Measurements from ENCODE around the gene FOLH1.
"Not testable (repeated sequence)": the region's sequence is repeated elsewhere in the genome, so short reads cannot be mapped to it uniquely, and the experiment has no call there.

FOLH1 gene

GRCh38 chr11:49208006-49208721 lies at the start of gene FOLH1:
FOLH1 (minus strand) TSS chr11:49208602; CDS start chr11:49208409, 193 bp downstream.
- peak in 1 of 2 donors; percentile 23 for DNase-seq

GRCh38 chr11:49255148-49255547 lies 46.7 kb upstream of the FOLH1 start:
- not testable (repeated sequence) for DNase-seq

GRCh38 chr11:49251212-49251611 lies 42.8 kb upstream of the FOLH1 start:
- DNase-seq = not testable (repeated sequence)

- DNase-seq = not testable (repeated sequence)
Observed at GRCh38 chr11:49250398-49251115, 42.2 kb upstream of the FOLH1 start.

GRCh38 chr11:49249363-49249762 lies 41.0 kb upstream of the FOLH1 start:
- DNase-seq = not testable (repeated sequence)

GRCh38 chr11:49233685-49234084 lies 25.3 kb upstream of the FOLH1 start:
- not testable (repeated sequence) for DNase-seq

- not testable (repeated sequence) for DNase-seq
Observed at GRCh38 chr11:49233019-49233418, 24.6 kb upstream of the FOLH1 start.

- DNase-seq = not testable (repeated sequence)
Observed at GRCh38 chr11:49231725-49232124, 23.3 kb upstream of the FOLH1 start.

GRCh38 chr11:49230534-49230933 lies 22.1 kb upstream of the FOLH1 start:
- DNase-seq = not testable (repeated sequence)

GRCh38 chr11:49230001-49230400 lies 21.6 kb upstream of the FOLH1 start:
- not testable (repeated sequence) for DNase-seq

GRCh38 chr11:49229136-49229535 lies 20.7 kb upstream of the FOLH1 start:
- not testable (repeated sequence) for DNase-seq

GRCh38 chr11:49225255-49225785 lies 16.9 kb upstream of the FOLH1 start:
- DNase-seq = not testable (repeated sequence)

GRCh38 chr11:49221112-49221511 lies 12.7 kb upstream of the FOLH1 start:
- DNase-seq = no peak

- no peak for DNase-seq
Observed at GRCh38 chr11:49213026-49213560, 4.7 kb upstream of the FOLH1 start.

- DNase-seq = not testable (repeated sequence)
Observed at GRCh38 chr11:49206999-49207398, 1.4 kb downstream of the FOLH1 start.

GRCh38 chr11:49202287-49202976 lies 6.0 kb downstream of the FOLH1 start:
- no peak for DNase-seq

GRCh38 chr11:49196775-49197174 lies 11.6 kb downstream of the FOLH1 start:
- DNase-seq = peak; percentile 1

GRCh38 chr11:49196002-49196401 lies 12.4 kb downstream of the FOLH1 start:
- DNase-seq = not testable (repeated sequence)

- DNase-seq = not testable (repeated sequence)
Observed at GRCh38 chr11:49190287-49190686, 18.1 kb downstream of the FOLH1 start.

- DNase-seq = not testable (repeated sequence)
Observed at GRCh38 chr11:49186225-49186624, 22.2 kb downstream of the FOLH1 start.

- not testable (repeated sequence) for DNase-seq
Observed at GRCh38 chr11:49185597-49185996, 22.8 kb downstream of the FOLH1 start.

GRCh38 chr11:49184756-49185155 lies 23.6 kb downstream of the FOLH1 start:
- DNase-seq = not testable (repeated sequence)

- not testable (repeated sequence) for DNase-seq
Observed at GRCh38 chr11:49177936-49178335, 30.5 kb downstream of the FOLH1 start.
